Activated naive CD4-positive, alpha-beta T cell treated with anti-CD3 and anti-CD28 coated beads for 36 hours (primary cell): ENCODE results near the gene TMEM184A. TPM values are rescaled to one million over a fixed set of nuclear protein-coding genes. Genes with fewer than 3 reads are reported as not detected.

Source experiments
- CTCF ChIA-PET: fragments of 350-600 bp; sonication (Branson Sonifier 250); formaldehyde crosslinking; loops from one replicate; lab custom pipeline; 2021; ENCODE audit warnings: antibody characterized with exemption; lab: Charles Lee
- DNase-seq: peaks from one replicate; pipeline ENCODE4 v3.0.0-alpha.2; 2020
- H3K27ac Mint-ChIP-seq: one replicate; pipeline ENCODE4 v1.8.0; 2021; ENCODE audit warnings: mild to moderate bottlenecking, mixed read lengths
- H3K27me3 Mint-ChIP-seq: one replicate; pipeline ENCODE4 v1.8.0; 2021; ENCODE audit warnings: low read depth, mixed read lengths
- H3K36me3 Mint-ChIP-seq: one replicate; pipeline ENCODE4 v1.8.0; 2021; ENCODE audit warnings: low read depth, mixed read lengths
- H3K4me1 Mint-ChIP-seq: one replicate; pipeline ENCODE4 v1.8.0; 2021; ENCODE audit warnings: low read depth, mixed read lengths
- H3K4me3 Mint-ChIP-seq: one replicate; pipeline ENCODE4 v1.8.0; 2021; ENCODE audit warnings: mild to moderate bottlenecking, moderate library complexity, mixed read lengths
- H3K9me3 Mint-ChIP-seq: one replicate; pipeline ENCODE4 v1.8.0; 2021; ENCODE audit warnings: mixed read lengths
- intact Hi-C: fragments of 100-400 bp; cut with micrococcal nuclease; formaldehyde crosslinking; loops from one replicate; pipeline ENCODE4 v1.15.1; 2023
- total RNA-seq, 2 experiments: library from RNA; stranded (reverse); gene quantifications; one replicate each; pipeline ENCODE4 v1.2.3, GENCODE V29; 2021

TMEM184A gene
- total RNA-seq, result under 1 TPM in 1 of 2 experiments, not detected in 1; 0.36 TPM

DNA sequence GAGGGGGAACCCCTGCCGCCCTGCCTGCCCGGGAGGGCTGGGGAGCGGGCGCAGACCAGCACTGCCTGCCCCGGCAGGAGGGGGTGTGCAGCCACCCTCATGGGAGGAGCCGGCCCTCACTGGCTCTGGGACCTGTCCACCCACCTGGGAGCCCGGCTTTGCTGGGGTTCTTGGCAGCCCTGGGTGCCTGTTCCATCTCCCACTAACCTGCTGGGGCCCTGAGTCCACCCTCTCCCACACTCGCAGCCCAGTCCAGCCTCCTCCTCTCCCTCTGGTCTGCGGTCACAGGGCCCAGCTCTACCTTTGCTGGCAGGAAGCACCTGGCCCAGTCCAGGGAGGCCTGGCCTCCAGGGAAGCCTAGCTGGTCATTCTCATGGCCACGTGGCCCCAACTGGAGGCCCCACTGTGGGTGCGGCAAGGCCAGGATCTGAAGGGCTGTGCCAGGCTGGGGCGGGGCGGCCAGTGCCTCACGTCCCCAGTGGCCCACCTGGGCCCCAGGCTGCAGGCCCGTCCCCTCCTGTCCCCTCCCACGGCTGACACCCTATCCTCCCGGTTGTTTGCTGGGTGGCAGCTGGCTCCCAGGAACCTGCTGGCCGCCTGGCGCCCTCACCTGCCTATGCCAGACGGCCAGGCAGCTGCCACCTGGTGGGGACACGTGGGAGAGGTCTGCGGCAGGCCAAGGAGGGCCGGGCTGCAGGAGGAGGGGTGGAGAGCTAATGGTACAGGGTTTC is at the start of gene TMEM184A:
Gene TMEM184A (minus strand): TSS at position 393 of the 731 bp plus-strand sequence. CDS start 721 bp downstream, outside the sequence.
- no peak within 1 kb of the TSS for H3K27ac Mint-ChIP-seq
- no peaks in the 10 kb centered on the region for H3K36me3 Mint-ChIP-seq
- no peaks in the 10 kb centered on the region for H3K27me3 Mint-ChIP-seq
- no peaks in the 10 kb centered on the region for H3K9me3 Mint-ChIP-seq
- CTCF ChIA-PET, result interaction anchor here (1.0 to 1.5 kb wide), 3 partner anchors 25 to 99 kb away, joined by 3 to 6 read pairs (median 4); no protein-coding TSS in a partner anchor
- no peak within 1 kb of the TSS for H3K4me3 Mint-ChIP-seq
- DNase-seq, result peak; percentile 72
- intact Hi-C loops, result loop anchor here (2.0 kb wide), 2 partner anchors 23 to 51 kb away; partner anchors contain the start of gene INTS1
- H3K4me1 Mint-ChIP-seq, result peaks cover 3% of the 10 kb centered on the region

DNA sequence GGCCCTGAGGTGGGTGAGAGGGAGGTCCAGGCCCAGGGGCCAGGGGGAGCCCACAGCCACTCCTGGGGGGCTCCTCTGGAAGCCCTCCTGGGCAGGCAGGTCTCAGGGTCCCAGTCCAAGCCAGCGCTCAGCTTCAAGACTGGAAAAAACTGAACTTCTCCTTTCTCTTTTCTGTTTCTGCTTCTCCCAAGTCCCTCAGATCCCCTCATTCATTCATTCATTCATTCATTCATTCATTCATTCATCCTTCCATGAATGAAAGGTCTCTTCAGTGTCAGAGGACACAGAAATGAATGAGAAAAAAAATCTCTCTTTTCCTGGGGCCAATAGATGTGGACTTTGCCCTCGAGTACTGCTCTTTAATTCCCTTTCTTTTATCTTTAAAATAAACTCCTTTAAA is 48.4 kb upstream of the TMEM184A start:
- H3K36me3 Mint-ChIP-seq, result no peaks in the 10 kb centered on the region
- no peaks in the 10 kb centered on the region for H3K9me3 Mint-ChIP-seq
- H3K4me1 Mint-ChIP-seq, result no peaks in the 10 kb centered on the region
- H3K27ac Mint-ChIP-seq, result no peak overlapping the region
- DNase-seq, result no peak
- intact Hi-C loops, result no loop called here
- H3K27me3 Mint-ChIP-seq, result peaks cover 10% of the 10 kb centered on the region
- CTCF ChIA-PET, result no interaction called here
- no peak overlapping the region for H3K4me3 Mint-ChIP-seq

DNA sequence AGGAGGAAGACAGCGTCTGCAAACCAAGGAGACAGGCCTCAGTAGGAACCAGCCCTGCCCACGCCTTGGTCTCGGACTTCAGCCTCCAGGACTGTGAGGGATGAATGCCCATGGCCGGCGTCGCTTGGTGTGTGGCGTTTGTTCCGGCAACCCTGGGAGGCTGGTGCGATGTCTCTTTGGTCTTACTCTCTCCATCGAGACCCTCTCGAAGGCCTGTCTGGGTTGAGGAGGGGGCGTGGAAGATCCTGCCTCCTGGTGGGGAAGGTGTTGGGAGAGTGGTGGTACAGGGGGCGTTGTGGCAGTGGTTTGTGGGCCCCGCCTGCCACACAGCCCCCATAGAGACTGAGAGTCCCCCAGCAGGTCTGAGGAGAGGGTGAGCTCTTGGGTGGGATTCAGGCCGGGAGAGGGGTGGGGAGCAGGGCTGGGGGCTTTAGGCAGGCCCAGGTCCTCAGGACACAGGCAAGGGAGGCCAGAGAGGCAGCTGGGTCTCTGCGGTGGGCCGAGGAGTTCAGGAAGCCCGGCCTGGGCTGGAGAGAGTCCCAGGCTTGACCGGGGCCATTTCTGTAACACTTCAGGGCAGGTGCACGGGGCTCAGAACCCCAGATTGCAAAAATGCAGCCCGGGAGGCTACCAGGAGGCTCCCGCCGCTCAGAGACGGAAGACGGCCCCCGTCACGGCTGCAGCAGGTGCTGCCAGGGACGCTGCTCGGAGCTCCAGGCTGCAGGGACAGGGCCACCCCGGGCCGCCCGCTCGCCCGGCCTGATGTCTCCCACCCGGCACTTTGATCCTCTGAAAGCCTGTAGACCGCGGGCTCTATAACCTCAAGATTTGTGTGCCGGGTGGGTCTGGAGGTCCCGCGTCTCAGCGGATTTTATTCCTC is 47.6 kb upstream of the TMEM184A start:
- Mint-ChIP-seq H3K27me3 (peaks cover 10% of the 10 kb centered on the region), H3K9me3 (no peaks in the 10 kb centered on the region), H3K4me3 (no peak overlapping the region), H3K4me1 (no peaks in the 10 kb centered on the region), H3K36me3 (no peaks in the 10 kb centered on the region), H3K27ac (no peak overlapping the region)
- CTCF ChIA-PET, result no interaction called here
- no peak for DNase-seq
- intact Hi-C loops, result no loop called here

- Mint-ChIP-seq H3K36me3 (no peaks in the 10 kb centered on the region), H3K27ac (no peak overlapping the region), H3K4me1 (no peaks in the 10 kb centered on the region), H3K9me3 (no peaks in the 10 kb centered on the region), H3K27me3 (peaks cover 10% of the 10 kb centered on the region), H3K4me3 (no peak overlapping the region)
- intact Hi-C loops, result no loop called here
- CTCF ChIA-PET, result no interaction called here
- no peak for DNase-seq
These were observed 46.4 kb upstream of the TMEM184A start for GRCh38 chr7:1602386-1602785.

DNA sequence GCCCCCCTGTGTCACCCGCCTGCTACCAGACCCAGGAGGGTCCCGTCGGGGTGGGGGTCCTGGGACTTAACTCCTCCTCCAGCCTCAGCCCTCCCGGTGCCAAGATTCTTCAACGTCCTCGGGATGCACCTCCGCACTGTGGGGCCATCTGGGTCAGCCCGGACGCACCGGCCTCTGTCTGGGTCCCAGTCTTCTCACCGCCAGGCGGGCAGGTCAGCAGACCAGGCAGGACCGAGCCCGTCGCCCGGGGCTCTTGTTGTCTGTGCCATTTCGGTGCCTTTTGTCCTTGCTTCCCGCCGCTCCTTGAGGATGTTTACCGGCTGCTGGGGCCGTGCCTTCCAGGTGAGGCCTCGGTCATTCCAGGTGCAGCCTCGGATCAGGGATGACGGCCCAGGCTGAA is 46.0 kb upstream of the TMEM184A start:
- peaks cover 10% of the 10 kb centered on the region for H3K27me3 Mint-ChIP-seq
- intact Hi-C loops, result no loop called here
- H3K9me3 Mint-ChIP-seq, result no peaks in the 10 kb centered on the region
- H3K27ac Mint-ChIP-seq, result no peak overlapping the region
- no peaks in the 10 kb centered on the region for H3K36me3 Mint-ChIP-seq
- no peak for DNase-seq
- H3K4me3 Mint-ChIP-seq, result no peak overlapping the region
- H3K4me1 Mint-ChIP-seq, result no peaks in the 10 kb centered on the region
- CTCF ChIA-PET, result no interaction called here

GRCh38 chr7:1599640-1600395 is 43.8 kb upstream of the TMEM184A start:
- DNase-seq, result no peak
- intact Hi-C loops, result loop anchor here (10.0 kb wide), 1 partner anchor 385 kb away; no protein-coding TSS in a partner anchor
- no peak overlapping the region for H3K4me3 Mint-ChIP-seq
- CTCF ChIA-PET, result no interaction called here
- H3K27ac Mint-ChIP-seq, result no peak overlapping the region
- peaks cover 8% of the 10 kb centered on the region for H3K27me3 Mint-ChIP-seq
- H3K9me3 Mint-ChIP-seq, result no peaks in the 10 kb centered on the region
- no peaks in the 10 kb centered on the region for H3K4me1 Mint-ChIP-seq
- H3K36me3 Mint-ChIP-seq, result no peaks in the 10 kb centered on the region

GRCh38 chr7:1598961-1599639 is 43.1 kb upstream of the TMEM184A start:
- CTCF ChIA-PET, result no interaction called here
- H3K27ac Mint-ChIP-seq, result no peak overlapping the region
- no peak for DNase-seq
- H3K36me3 Mint-ChIP-seq, result no peaks in the 10 kb centered on the region
- no peaks in the 10 kb centered on the region for H3K4me1 Mint-ChIP-seq
- no peaks in the 10 kb centered on the region for H3K9me3 Mint-ChIP-seq
- peaks cover 8% of the 10 kb centered on the region for H3K27me3 Mint-ChIP-seq
- intact Hi-C loops, result loop anchor here (10.0 kb wide), 1 partner anchor 386 kb away; no protein-coding TSS in a partner anchor
- no peak overlapping the region for H3K4me3 Mint-ChIP-seq

- intact Hi-C loops, result loop anchor here (10.0 kb wide), 1 partner anchor 387 kb away; no protein-coding TSS in a partner anchor
- CTCF ChIA-PET, result no interaction called here
These were observed 42.3 kb upstream of the TMEM184A start for GRCh38 chr7:1598286-1598685.

GRCh38 chr7:1597791-1598190 is 41.8 kb upstream of the TMEM184A start:
- no peak for DNase-seq
- peaks cover 11% of the 10 kb centered on the region for H3K27me3 Mint-ChIP-seq
- no peaks in the 10 kb centered on the region for H3K9me3 Mint-ChIP-seq
- H3K4me1 Mint-ChIP-seq, result peaks cover 7% of the 10 kb centered on the region
- intact Hi-C loops, result loop anchor here (10.0 kb wide), 1 partner anchor 387 kb away; no protein-coding TSS in a partner anchor
- no peak overlapping the region for H3K4me3 Mint-ChIP-seq
- CTCF ChIA-PET, result no interaction called here
- no peaks in the 10 kb centered on the region for H3K36me3 Mint-ChIP-seq
- H3K27ac Mint-ChIP-seq, result no peak overlapping the region

More at GRCh38 chr7:1598286-1598685, 42.3 kb upstream of the TMEM184A start:
- H3K27ac Mint-ChIP-seq, result no peak overlapping the region
- H3K4me3 Mint-ChIP-seq, result no peak overlapping the region
- H3K4me1 Mint-ChIP-seq, result peaks cover 2% of the 10 kb centered on the region
- no peak for DNase-seq
- no peaks in the 10 kb centered on the region for H3K9me3 Mint-ChIP-seq
- peaks cover 9% of the 10 kb centered on the region for H3K27me3 Mint-ChIP-seq
- H3K36me3 Mint-ChIP-seq, result no peaks in the 10 kb centered on the region

- Mint-ChIP-seq H3K27ac (no peak overlapping the region), H3K4me3 (no peak overlapping the region), H3K9me3 (no peaks in the 10 kb centered on the region), H3K36me3 (no peaks in the 10 kb centered on the region), H3K4me1 (peaks cover 13% of the 10 kb centered on the region), H3K27me3 (peaks cover 15% of the 10 kb centered on the region)
- no peak for DNase-seq
- intact Hi-C loops, result loop anchor here (10.0 kb wide), 1 partner anchor 388 kb away; no protein-coding TSS in a partner anchor
- CTCF ChIA-PET, result no interaction called here
These were observed 41.2 kb upstream of the TMEM184A start for GRCh38 chr7:1597066-1597760.
